Gastrocnemius medialis (tissue), 4 donors: ENCODE results near the gene TNIP2. TPM values are rescaled to one million over a fixed set of nuclear protein-coding genes. Genes with fewer than 3 reads are reported as not detected.

ENCODE experiments used
- ATAC-seq, 2 donors: fragments of 150-250 bp; one replicate each; pipeline ENCODE4 v1.9.1; 2016
- DNase-seq, 2 donors: peaks; one replicate each; pipeline ENCODE4 v3.0.0-alpha.2; 2019
- H3K27ac ChIP-seq, 4 donors: fragments of 200-600 bp; sonication (generic); 1 replicate in 1 of 4; 2 replicates in 3 of 4; pipeline ENCODE4 v1.5.1; 2016 to 2018; ENCODE audit warnings: mild to moderate bottlenecking in 2 of 4, moderate library complexity in 1 of 4
- H3K27me3 ChIP-seq, 3 donors: fragments of 200-600 bp; sonication (generic) in 2 of 3; 1 replicate in 1 of 3; 2 replicates in 2 of 3; pipeline versions ENCODE4 v1.5.1 to v1.6.0; 2016 to 2019; ENCODE audit warnings: mild to moderate bottlenecking in 1 of 3, moderate library complexity in 1 of 3
- H3K36me3 ChIP-seq, 2 donors: fragments of 200-600 bp; sonication (generic) in 1 of 2; one replicate each; pipeline ENCODE4 v1.5.1; 2017 to 2018
- H3K4me1 ChIP-seq, 2 donors: fragments of 200-600 bp; sonication (generic) in 1 of 2; one replicate each; pipeline ENCODE4 v1.5.1; 2016 to 2017; ENCODE audit warnings: mild to moderate bottlenecking in 2 of 2
- H3K4me3 ChIP-seq, 4 donors: fragments of 200-600 bp; sonication (generic) in 3 of 4; 1 replicate in 1 of 4; 2 replicates in 3 of 4; pipeline ENCODE4 v1.5.1; 2016 to 2019; ENCODE audit warnings: mild to moderate bottlenecking in 2 of 4
- H3K9me3 ChIP-seq, 3 donors: fragments of 200-600 bp; sonication (generic) in 2 of 3; 1 replicate in 1 of 3; 2 replicates in 2 of 3; pipeline ENCODE4 v1.5.1; 2016 to 2019
- CTCF ChIP-seq, 5 experiments: fragments of 450-650 bp in 3 of 5; fragments of 200-600 bp in 2 of 5; sonication (generic) in 2 of 5; IDR thresholded peaks in 4 of 5; conservative IDR thresholded peaks in 1 of 5; 1 replicate in 4 of 5; 2 replicates in 1 of 5; pipeline ENCODE4 v1.5.1; 2016 to 2019; ENCODE audit warnings: antibody characterized with exemption in 5 of 5, mild to moderate bottlenecking in 3 of 5, moderate library complexity in 3 of 5
- POLR2A ChIP-seq, 2 donors: fragments of 450-650 bp; IDR thresholded peaks; one replicate each; pipeline ENCODE4 v1.6.1; 2017; ENCODE audit warnings: antibody characterized with exemption in 2 of 2, mild to moderate bottlenecking in 2 of 2, moderate library complexity in 2 of 2
- in situ Hi-C, 4 donors: fragments of 200-750 bp; cut with MboI; loops; one replicate each; pipeline versions ENCODE4 v1.15.0 to v1.8.0; 2017; ENCODE audit warnings: low sequenced_read_pairs in 4 of 4
- intact Hi-C: fragments of 100-400 bp; cut with DNase I; formaldehyde crosslinking; loops from one replicate; pipeline ENCODE4 v1.15.1; 2023; ENCODE audit warnings: low total_unique reads
- total RNA-seq, 4 donors: library from RNA; depleted of rRNA; stranded (reverse); fragments of >200 nt; gene quantifications; one replicate each; pipeline versions ENCODE4 v1.1.0 to v1.2.3, GENCODE V29; 2016

TNIP2 gene
- total RNA-seq, 4 donors from 2014 or later = 36.1 to 81.9 (median 66.5) TPM

- Histone ChIP-seq H3K4me3 (no peak overlapping the region), H3K27ac (no peak overlapping the region), H3K9me3 (no peaks in the 10 kb centered on the region), H3K36me3 (peaks cover 3 to 18% of the 10 kb centered on the region in 2 donors), H3K27me3 (no peaks in the 10 kb centered on the region), H3K4me1 (no peaks in the 10 kb centered on the region)
- DNase-seq (no peak), ATAC-seq (no peak)
- in situ Hi-C loops = no loop called here
- intact Hi-C loops = no loop called here
- TF ChIP-seq POLR2A (IDR thresholded peaks at IDR 0.05) = no peak
- no peak for TF ChIP-seq CTCF (IDR thresholded peaks at IDR 0.05 in 4 of 5, conservative IDR thresholded peaks at IDR 0.05 in 1 of 5)
These were observed 20.3 kb downstream of the TNIP2 start for GRCh38 chr4:2735869-2736268.

GRCh38 chr4:2734612-2735011 lies 21.5 kb downstream of the TNIP2 start:
- DNase-seq (no peak), ATAC-seq (no peak)
- Histone ChIP-seq H3K9me3 (no peaks in the 10 kb centered on the region), H3K27ac (no peak overlapping the region), H3K4me1 (peaks cover 5 to 8% of the 10 kb centered on the region in 2 donors), H3K36me3 (peaks cover 3 to 18% of the 10 kb centered on the region in 2 donors), H3K27me3 (no peaks in the 10 kb centered on the region), H3K4me3 (no peak overlapping the region)
- TF ChIP-seq POLR2A (IDR thresholded peaks at IDR 0.05) = no peak
- intact Hi-C loops (no loop called here), in situ Hi-C loops (no loop called here)

- TF ChIP-seq CTCF (IDR thresholded peaks at IDR 0.05 in 4 of 5, conservative IDR thresholded peaks at IDR 0.05 in 1 of 5) = no peak
- TF ChIP-seq POLR2A (IDR thresholded peaks at IDR 0.05) = no peak
- Histone ChIP-seq H3K4me3 (no peak overlapping the region), H3K36me3 (peaks cover 3 to 18% of the 10 kb centered on the region in 2 donors), H3K4me1 (peaks cover 5 to 8% of the 10 kb centered on the region in 2 donors), H3K9me3 (no peaks in the 10 kb centered on the region), H3K27ac (no peak overlapping the region), H3K27me3 (no peaks in the 10 kb centered on the region)
- intact Hi-C loops (no loop called here), in situ Hi-C loops (no loop called here)
- DNase-seq (no peak), ATAC-seq (no peak)
These were observed 22.1 kb downstream of the TNIP2 start for GRCh38 chr4:2733844-2734574.

GRCh38 chr4:2733001-2733843 lies 22.9 kb downstream of the TNIP2 start:
- no peak for ATAC-seq
- Histone ChIP-seq H3K27ac (no peak overlapping the region), H3K9me3 (no peaks in the 10 kb centered on the region), H3K36me3 (peaks cover 3 to 18% of the 10 kb centered on the region in 2 donors), H3K27me3 (no peaks in the 10 kb centered on the region), H3K4me3 (no peak overlapping the region), H3K4me1 (peaks cover 8% of the 10 kb centered on the region in 2 donors)
- in situ Hi-C loops (no loop called here), intact Hi-C loops (no loop called here)
- no peak for TF ChIP-seq CTCF (IDR thresholded peaks at IDR 0.05 in 4 of 5, conservative IDR thresholded peaks at IDR 0.05 in 1 of 5)
- TF ChIP-seq POLR2A (IDR thresholded peaks at IDR 0.05) = no peak
- DNase-seq = peak in 1 of 2 donors; percentile 10

- Histone ChIP-seq H3K27me3 (no peaks in the 10 kb centered on the region), H3K27ac (no peak overlapping the region), H3K4me3 (no peak overlapping the region), H3K4me1 (peaks cover 8 to 9% of the 10 kb centered on the region in 2 donors), H3K36me3 (peaks cover 3 to 18% of the 10 kb centered on the region in 2 donors), H3K9me3 (no peaks in the 10 kb centered on the region)
- in situ Hi-C loops (no loop called here), intact Hi-C loops (no loop called here)
- DNase-seq (no peak), ATAC-seq (no peak)
- TF ChIP-seq POLR2A (IDR thresholded peaks at IDR 0.05) (no peak), CTCF (IDR thresholded peaks at IDR 0.05 in 4 of 5, conservative IDR thresholded peaks at IDR 0.05 in 1 of 5) (no peak)
These were observed 23.6 kb downstream of the TNIP2 start for GRCh38 chr4:2732526-2732925.
